ENCODE data around the gene BCLAF1. TPM values are rescaled to one million over a fixed set of nuclear protein-coding genes. Genes with fewer than 3 reads are reported as not detected.

Gene BCLAF1
- total and polyA plus RNA-seq, 9 of the 15 experiments (the other 6 are each of a cell fraction or from before 2014, with no cell fraction given), result 65.4 to 286 (median 165) TPM

GRCh38 chr6:136251394-136251793 lies 38.3 kb downstream of the BCLAF1 start (continued):
- TF ChIP-seq SOX6 (IDR thresholded peaks at IDR 0.05) (peak; percentile 51), SIRT6 (IDR thresholded peaks at IDR 0.05; ENCODE audit: low read depth, low read length) (no peak), MITF (IDR thresholded peaks at IDR 0.05) (no peak), HDAC2 (IDR thresholded peaks at IDR 0.05) (peak; percentile 98), ZNF766 (CRISPR knock-in tag; conservative IDR thresholded peaks at IDR 0.05) (no peak; the same call in 1 of the 2 replicates), RCOR1 (IDR thresholded peaks at IDR 0.05; ENCODE audit: borderline replicate concordance in 1 of 2, low read depth in 2 of 2, low read length in 2 of 2) (peak; percentile 96 to 100), CXXC5 (CRISPR knock-in tag; IDR thresholded peaks at IDR 0.05) (0 out of 2 replicates have a peak, but pooled peaks have one; percentile 30), EGR1 (conservative IDR thresholded peaks at IDR 0.05) (no peak), ZNF699 (CRISPR knock-in tag; IDR thresholded peaks at IDR 0.05; ENCODE audit: insufficient replicate concordance) (no peak), ZNF146 (CRISPR knock-in tag; IDR thresholded peaks at IDR 0.05; ENCODE audit: unreplicated experiment) (no peak), TBP (optimal IDR thresholded peaks at IDR 0.05; ENCODE audit: low read depth, low read length) (no peak), ZFP36 (IDR thresholded peaks at IDR 0.05; ENCODE audit: low read depth, low read length, partially characterized antibody) (no peak), PCBP1 (IDR thresholded peaks at IDR 0.05; ENCODE audit: low read depth, low read length, poor library complexity, severe bottlenecking) (no peak), MTA3 (IDR thresholded peaks at IDR 0.05; ENCODE audit: borderline replicate concordance) (no peak), TBL1XR1 (IDR thresholded peaks at IDR 0.05; ENCODE audit: low read length in 2 of 2) (peak in 1 of 2 experiments; percentile 79; a peak in 2 of 4 replicates), PHF21A (IDR thresholded peaks at IDR 0.05; ENCODE audit: borderline replicate concordance, low read depth) (peak; percentile 89), MAFF (IDR thresholded peaks at IDR 0.05; ENCODE audit: low read length) (no peak), CCAR2 (IDR thresholded peaks at IDR 0.05; ENCODE audit: low read depth, low read length) (no peak), BCOR (IDR thresholded peaks at IDR 0.05) (peak; percentile 54; the same call in 1 of the 2 replicates), FOXK2 (conservative IDR thresholded peaks at IDR 0.05 in 1 of 2, IDR thresholded peaks at IDR 0.05 in 1 of 2; ENCODE audit: low read depth in 2 of 2) (peak; percentile 23 to 35; a peak in 1 of 4 replicates), SIX5 (IDR thresholded peaks at IDR 0.05; ENCODE audit: borderline replicate concordance in 1 of 2, insufficient read depth in 1 of 2, low read depth in 1 of 2, low read length in 2 of 2) (no peak), ZNF644 (tag; IDR thresholded peaks at IDR 0.05; ENCODE audit: low read depth) (no peak), NBN (IDR thresholded peaks at IDR 0.05; ENCODE audit: low read depth) (peak; percentile 44; the same call in 1 of the 2 replicates), FOXA3 (CRISPR knock-in tag; conservative IDR thresholded peaks at IDR 0.05 in 1 of 2, IDR thresholded peaks at IDR 0.05 in 1 of 2) (no peak), ZFX (CRISPR knock-in tag; IDR thresholded peaks at IDR 0.05) (no peak)
- TF ChIP-seq, protein P1, sequence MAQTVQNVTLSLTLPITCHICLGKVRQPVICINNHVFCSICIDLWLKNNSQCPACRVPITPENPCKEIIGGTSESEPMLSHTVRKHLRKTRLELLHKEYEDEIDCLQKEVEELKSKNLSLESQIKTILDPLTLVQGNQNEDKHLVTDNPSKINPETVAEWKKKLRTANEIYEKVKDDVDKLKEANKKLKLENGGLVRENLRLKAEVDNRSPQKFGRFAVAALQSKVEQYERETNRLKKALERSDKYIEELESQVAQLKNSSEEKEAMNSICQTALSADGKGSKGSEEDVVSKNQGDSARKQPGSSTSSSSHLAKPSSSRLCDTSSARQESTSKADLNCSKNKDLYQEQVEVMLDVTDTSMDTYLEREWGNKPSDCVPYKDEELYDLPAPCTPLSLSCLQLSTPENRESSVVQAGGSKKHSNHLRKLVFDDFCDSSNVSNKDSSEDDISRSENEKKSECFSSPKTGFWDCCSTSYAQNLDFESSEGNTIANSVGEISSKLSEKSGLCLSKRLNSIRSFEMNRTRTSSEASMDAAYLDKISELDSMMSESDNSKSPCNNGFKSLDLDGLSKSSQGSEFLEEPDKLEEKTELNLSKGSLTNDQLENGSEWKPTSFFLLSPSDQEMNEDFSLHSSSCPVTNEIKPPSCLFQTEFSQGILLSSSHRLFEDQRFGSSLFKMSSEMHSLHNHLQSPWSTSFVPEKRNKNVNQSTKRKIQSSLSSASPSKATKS (CRISPR knock-in tag; IDR thresholded peaks at IDR 0.05), result no peak
- TF ChIP-seq, protein P2, sequence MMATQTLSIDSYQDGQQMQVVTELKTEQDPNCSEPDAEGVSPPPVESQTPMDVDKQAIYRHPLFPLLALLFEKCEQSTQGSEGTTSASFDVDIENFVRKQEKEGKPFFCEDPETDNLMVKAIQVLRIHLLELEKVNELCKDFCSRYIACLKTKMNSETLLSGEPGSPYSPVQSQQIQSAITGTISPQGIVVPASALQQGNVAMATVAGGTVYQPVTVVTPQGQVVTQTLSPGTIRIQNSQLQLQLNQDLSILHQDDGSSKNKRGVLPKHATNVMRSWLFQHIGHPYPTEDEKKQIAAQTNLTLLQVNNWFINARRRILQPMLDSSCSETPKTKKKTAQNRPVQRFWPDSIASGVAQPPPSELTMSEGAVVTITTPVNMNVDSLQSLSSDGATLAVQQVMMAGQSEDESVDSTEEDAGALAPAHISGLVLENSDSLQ (IDR thresholded peaks at IDR 0.05), result peak; percentile 53; the same call in 1 of the 2 replicates
